HepG2 (cell line): ENCODE data around the gene SH3D19. TPM values are rescaled to one million over a fixed set of nuclear protein-coding genes. Genes with fewer than 3 reads are reported as not detected.

Experiments used
- AGO2 ChIP-seq: fragments of 200-400 bp; formaldehyde crosslinking; optimal IDR thresholded peaks from 2 replicates; pipeline ENCODE3; 2017; ENCODE audit warnings: mild to moderate bottlenecking, low read depth, low read length, moderate library complexity
- CREB3 ChIP-seq: sonication (generic); formaldehyde crosslinking; IDR thresholded peaks from 2 replicates; pipeline ENCODE4 v1.5.0; 2020; ENCODE audit warnings: missing genetic modification reagents
- ETV5 ChIP-seq: IDR thresholded peaks from 2 replicates; pipeline ENCODE4 v1.6.1; 2018; ENCODE audit warnings: missing biosample characterization, missing genetic modification reagents, inconsistent platforms, borderline replicate concordance
- FOSL2 ChIP-seq: sonication (generic); formaldehyde crosslinking; IDR thresholded peaks from 2 replicates; pipeline ENCODE4 v1.4.0; 2020; ENCODE audit warnings: missing genetic modification reagents
- HNRNPK ChIP-seq: fragments of 200-400 bp; formaldehyde crosslinking; IDR thresholded peaks from 2 replicates; pipeline ENCODE4 v1.6.1; 2018; ENCODE audit warnings: low read length, low read depth, moderate library complexity, mild to moderate bottlenecking; ENCODE audit not compliant: poor library complexity, severe bottlenecking
- IKZF5 ChIP-seq: IDR thresholded peaks from 2 replicates; pipeline ENCODE4 v1.6.1; 2018; ENCODE audit warnings: missing genetic modification reagents, mild to moderate bottlenecking, missing compliant biosample characterization
- KDM5B ChIP-seq: sonication (generic); formaldehyde crosslinking; IDR thresholded peaks from 2 replicates; pipeline ENCODE4 v1.4.0; 2020; ENCODE audit warnings: missing genetic modification reagents, mild to moderate bottlenecking, borderline replicate concordance
- KLF6 ChIP-seq: IDR thresholded peaks from 2 replicates; pipeline ENCODE4 v1.8.0; 2016; ENCODE audit warnings: missing biosample characterization, missing genetic modification reagents
- MEF2D ChIP-seq: sonication (generic); formaldehyde crosslinking; IDR thresholded peaks from 2 replicates; pipeline ENCODE4 v1.5.1; 2020; ENCODE audit warnings: mild to moderate bottlenecking, missing genetic modification reagents
- MTA1 ChIP-seq: sonication (generic); formaldehyde crosslinking; IDR thresholded peaks from 2 replicates; pipeline ENCODE4 v1.4.0; 2020; ENCODE audit warnings: missing genetic modification reagents, mild to moderate bottlenecking, borderline replicate concordance
- NFE2L1 ChIP-seq: sonication (generic); formaldehyde crosslinking; IDR thresholded peaks from 2 replicates; pipeline ENCODE4 v1.4.0; 2020; ENCODE audit warnings: missing genetic modification reagents, mild to moderate bottlenecking, borderline replicate concordance
- POLR2A ChIP-seq, 2 experiments: IDR thresholded peaks; 2 replicates each; pipeline ENCODE4 v1.6.1; 2011; ENCODE audit warnings: low read depth in 2 of 2, low read length in 2 of 2, mild to moderate bottlenecking in 1 of 2, moderate library complexity in 1 of 2; ENCODE audit not compliant: insufficient read depth in 1 of 2
- RAD21 ChIP-seq: fragments of 450-650 bp; formaldehyde crosslinking; IDR thresholded peaks from 2 replicates; pipeline ENCODE4 v1.5.0; 2020; ENCODE audit warnings: mild to moderate bottlenecking
- RFX3 ChIP-seq: IDR thresholded peaks from 2 replicates; pipeline ENCODE4 v1.6.1; 2016; ENCODE audit warnings: missing biosample characterization, missing genetic modification reagents
- RXRA ChIP-seq: sonication (generic); formaldehyde crosslinking; IDR thresholded peaks from 2 replicates; pipeline ENCODE4 v1.5.1; 2020; ENCODE audit warnings: missing genetic modification reagents
- SALL2 ChIP-seq: sonication (generic); formaldehyde crosslinking; IDR thresholded peaks from 2 replicates; pipeline ENCODE4 v1.8.1; 2023; ENCODE audit warnings: mild to moderate bottlenecking, missing genetic modification reagents, inconsistent platforms
- SMAD3 ChIP-seq: sonication (generic); formaldehyde crosslinking; IDR thresholded peaks from 2 replicates; pipeline ENCODE4 v1.4.0; 2020; ENCODE audit warnings: missing genetic modification reagents
- SP4 ChIP-seq: sonication (generic); formaldehyde crosslinking; IDR thresholded peaks from 2 replicates; pipeline ENCODE4 v1.8.1; 2023; ENCODE audit warnings: mild to moderate bottlenecking, missing genetic modification reagents
- ZBTB14 ChIP-seq: sonication (generic); formaldehyde crosslinking; IDR thresholded peaks from 2 replicates; pipeline ENCODE4 v1.4.0; 2020; ENCODE audit warnings: missing genetic modification reagents
- ZBTB38 ChIP-seq: sonication (generic); formaldehyde crosslinking; IDR thresholded peaks from 2 replicates; pipeline ENCODE4 v1.5.1; 2020; ENCODE audit warnings: mild to moderate bottlenecking, missing genetic modification reagents
- ZNF512B ChIP-seq: sonication (generic); formaldehyde crosslinking; IDR thresholded peaks from 2 replicates; pipeline ENCODE4 v1.5.1; 2020; ENCODE audit warnings: missing genetic modification reagents, mild to moderate bottlenecking, borderline replicate concordance
- ZNF772 ChIP-seq: sonication (generic); formaldehyde crosslinking; IDR thresholded peaks from 2 replicates; pipeline ENCODE4 v1.5.0; 2020; ENCODE audit warnings: mild to moderate bottlenecking, missing genetic modification reagents
- ZNF780A ChIP-seq: sonication (generic); formaldehyde crosslinking; IDR thresholded peaks from 2 replicates; pipeline ENCODE4 v1.8.0; 2022; ENCODE audit warnings: mild to moderate bottlenecking, missing genetic modification reagents, moderate library complexity
- ZNF878 ChIP-seq: sonication (generic); formaldehyde crosslinking; IDR thresholded peaks from 2 replicates; pipeline ENCODE4 v1.8.1; 2023; ENCODE audit warnings: mild to moderate bottlenecking, missing genetic modification reagents, moderate library complexity
- polyA plus RNA-seq, 8 experiments: library from polyadenylated mRNA; depleted of rRNA in 3 of 8; stranded (reverse) in 7 of 8; unstranded in 1 of 8; fragments of >200 nt; fragmentation: Illumina TruSeq in 4 of 8; extraction: Trizol in 4 of 8; gene quantifications; 2 replicates each; pipeline versions ENCODE4 v1.2.1 to v1.2.3, GENCODE V29; 2011 to 2016; ENCODE audit warnings: low read depth in 4 of 8, missing spikeins in 1 of 8, mixed read lengths in 1 of 8; ENCODE audit not compliant: insufficient read depth in 1 of 8
- total RNA-seq, 5 experiments: library from RNA; depleted of rRNA; stranded (reverse); fragments of >200 nt; fragmentation: Illumina TruSeq; extraction: Trizol; gene quantifications; 2 replicates each; pipeline ENCODE4 v1.2.3, GENCODE V29; 2016; ENCODE audit warnings: low read depth in 1 of 5

SH3D19 gene
- total and polyA plus RNA-seq, 2 of the 13 experiments (the other 11 are each of a cell fraction or from before 2014, with no cell fraction given), result 31.2 to 38.0 TPM

GRCh38 chr4:151204925-151205524 lies 120.4 kb downstream of the SH3D19 start (continued):
- TF ChIP-seq ZNF512B (CRISPR knock-in tag) (no peak), SALL2 (CRISPR knock-in tag) (no peak), IKZF5 (CRISPR knock-in tag) (peak; percentile 88), SP4 (peak; percentile 60; the same call in 1 of the 2 replicates), ZNF780A (CRISPR knock-in tag) (no peak), ZBTB38 (CRISPR knock-in tag) (0 out of 2 replicates have a peak, but pooled peaks have one; percentile 43), HNRNPK (no peak), ZBTB14 (CRISPR knock-in tag) (no peak), SMAD3 (CRISPR knock-in tag) (peak; percentile 42; the same call in 1 of the 2 replicates), FOSL2 (CRISPR knock-in tag) (peak; percentile 53), MEF2D (CRISPR knock-in tag) (peak; percentile 49; the same call in 1 of the 2 replicates), KLF6 (CRISPR knock-in tag) (no peak), POLR2A (IDR thresholded peaks at IDR 0.05; ENCODE audit: insufficient read depth in 1 of 2, low read depth in 2 of 2, low read length in 2 of 2) (no peak), NFE2L1 (CRISPR knock-in tag) (no peak), ETV5 (CRISPR knock-in tag) (peak; percentile 99), AGO2 (no peak), MTA1 (CRISPR knock-in tag) (no peak; the same call in 1 of the 2 replicates), RXRA (CRISPR knock-in tag) (peak; percentile 50; the same call in 1 of the 2 replicates), RFX3 (CRISPR knock-in tag) (no peak), KDM5B (CRISPR knock-in tag) (no peak), ZNF772 (CRISPR knock-in tag) (no peak), CREB3 (CRISPR knock-in tag) (no peak), ZNF878 (CRISPR knock-in tag) (peak; percentile 73; the same call in 1 of the 2 replicates), RAD21 (CRISPR knock-in tag) (no peak)
